Esophagus muscularis mucosa (tissue), 3 donors: ENCODE measurements around the gene CTNS.

Source experiments
- POLR2A ChIP-seq: fragments of 450-650 bp; IDR thresholded peaks from one replicate; pipeline ENCODE4 v1.6.1; 2017; ENCODE audit warnings: antibody characterized with exemption, moderate library complexity, mild to moderate bottlenecking, low read depth
- POLR2AphosphoS5 ChIP-seq, 2 donors: sonication (generic); formaldehyde crosslinking; IDR thresholded peaks; one replicate each; pipeline ENCODE4 v1.6.1; 2017; ENCODE audit warnings: antibody characterized with exemption in 2 of 2
- TF ChIP-seq, protein P1 (sequence below), 3 experiments: fragments of 200-600 bp in 2 of 3; fragments of 450-650 bp in 1 of 3; sonication (generic) in 2 of 3; IDR thresholded peaks; one replicate each; pipeline ENCODE4 v1.5.1; 2017 to 2019; ENCODE audit warnings: antibody characterized with exemption in 3 of 3, mild to moderate bottlenecking in 2 of 3, moderate library complexity in 1 of 3

DNA sequence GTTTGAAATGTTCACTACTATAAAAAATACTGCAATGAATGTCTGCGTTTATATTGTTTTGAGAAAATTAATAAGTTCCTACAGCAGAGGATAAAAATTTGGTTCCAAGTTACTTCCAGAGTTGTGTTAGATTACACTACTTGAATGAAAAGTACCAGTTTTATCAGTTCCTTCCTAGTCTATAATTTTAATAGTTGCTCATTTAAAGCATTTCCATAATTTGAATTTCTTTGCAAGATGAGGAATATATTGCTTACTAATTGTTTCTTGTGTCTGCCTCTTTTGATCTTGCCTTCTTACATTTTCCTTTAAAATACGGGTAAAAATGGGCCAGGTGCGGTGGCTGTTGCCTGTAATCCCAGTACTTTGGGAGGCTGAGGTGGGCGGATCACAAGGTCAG is 36.0 kb downstream of the CTNS start:
- TF ChIP-seq POLR2AphosphoS5 (IDR thresholded peaks at IDR 0.05) (no peak), POLR2A (no peak)
- TF ChIP-seq, protein P1, sequence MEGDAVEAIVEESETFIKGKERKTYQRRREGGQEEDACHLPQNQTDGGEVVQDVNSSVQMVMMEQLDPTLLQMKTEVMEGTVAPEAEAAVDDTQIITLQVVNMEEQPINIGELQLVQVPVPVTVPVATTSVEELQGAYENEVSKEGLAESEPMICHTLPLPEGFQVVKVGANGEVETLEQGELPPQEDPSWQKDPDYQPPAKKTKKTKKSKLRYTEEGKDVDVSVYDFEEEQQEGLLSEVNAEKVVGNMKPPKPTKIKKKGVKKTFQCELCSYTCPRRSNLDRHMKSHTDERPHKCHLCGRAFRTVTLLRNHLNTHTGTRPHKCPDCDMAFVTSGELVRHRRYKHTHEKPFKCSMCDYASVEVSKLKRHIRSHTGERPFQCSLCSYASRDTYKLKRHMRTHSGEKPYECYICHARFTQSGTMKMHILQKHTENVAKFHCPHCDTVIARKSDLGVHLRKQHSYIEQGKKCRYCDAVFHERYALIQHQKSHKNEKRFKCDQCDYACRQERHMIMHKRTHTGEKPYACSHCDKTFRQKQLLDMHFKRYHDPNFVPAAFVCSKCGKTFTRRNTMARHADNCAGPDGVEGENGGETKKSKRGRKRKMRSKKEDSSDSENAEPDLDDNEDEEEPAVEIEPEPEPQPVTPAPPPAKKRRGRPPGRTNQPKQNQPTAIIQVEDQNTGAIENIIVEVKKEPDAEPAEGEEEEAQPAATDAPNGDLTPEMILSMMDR (IDR thresholded peaks at IDR 0.05) = no peak
